IMR-90 (cell line): ENCODE data around the gene TAF4B.
"Not testable (repeated sequence)": the region's sequence is repeated elsewhere in the genome, so short reads cannot be mapped to it uniquely, and the experiment has no call there.

Source experiments
- CEBPB ChIP-seq: IDR thresholded peaks from 2 replicates; pipeline ENCODE4 v1.6.1; 2012; ENCODE audit warnings: low read depth, low read length, improper control_type of control experiment
- CHD1 ChIP-seq: IDR thresholded peaks from 2 replicates; pipeline ENCODE4 v1.6.1; 2012; ENCODE audit warnings: low read depth, low read length, improper control_type of control experiment
- CTCF ChIP-seq: conservative IDR thresholded peaks from 2 replicates; pipeline ENCODE4 v1.5.1; 2012; ENCODE audit warnings: mild to moderate bottlenecking, low read depth, low read length, improper control_type of control experiment
- ELK1 ChIP-seq: fragments of 150-350 bp; IDR thresholded peaks from 2 replicates; pipeline ENCODE4 v1.6.1; 2016; ENCODE audit warnings: low read depth, mild to moderate bottlenecking, low read length, moderate library complexity, borderline replicate concordance
- FOS ChIP-seq: fragments of 150-350 bp; IDR thresholded peaks from 2 replicates; pipeline ENCODE4 v1.6.1; 2016; ENCODE audit warnings: low read depth, low read length
- MAFK ChIP-seq: IDR thresholded peaks from 2 replicates; pipeline ENCODE4 v1.6.1; 2012; ENCODE audit warnings: low read depth, low read length, improper control_type of control experiment
- MAZ ChIP-seq: IDR thresholded peaks from 2 replicates; pipeline ENCODE4 v1.6.1; 2012; ENCODE audit warnings: low read depth, mild to moderate bottlenecking, low read length, improper control_type of control experiment, moderate library complexity, borderline replicate concordance
- POLR2A ChIP-seq: IDR thresholded peaks from 2 replicates; pipeline ENCODE4 v1.6.1; 2012; ENCODE audit warnings: mild to moderate bottlenecking, low read depth, low read length
- RAD21 ChIP-seq: IDR thresholded peaks from 2 replicates; pipeline ENCODE4 v1.6.1; 2012; ENCODE audit warnings: low read length, improper control_type of control experiment
- RCOR1 ChIP-seq: IDR thresholded peaks from 2 replicates; pipeline ENCODE4 v1.6.1; 2012; ENCODE audit warnings: mild to moderate bottlenecking, low read length, improper control_type of control experiment; ENCODE audit not compliant: insufficient replicate concordance
- SMC3 ChIP-seq: fragments of 150-350 bp; IDR thresholded peaks from 2 replicates; pipeline ENCODE4 v1.6.1; 2016; ENCODE audit warnings: low read depth, mild to moderate bottlenecking, antibody characterized with exemption, low read length, moderate library complexity
- USF2 ChIP-seq: fragments of 150-350 bp; IDR thresholded peaks from 2 replicates; pipeline ENCODE4 v1.6.1; 2017; ENCODE audit warnings: mild to moderate bottlenecking, antibody characterized with exemption, low read length, low read depth

GRCh38 chr18:26254808-26255207, 28.6 kb downstream of the TAF4B start:
- TF ChIP-seq CTCF, USF2, POLR2A, FOS, RCOR1, CEBPB, RAD21, CHD1, SMC3, ELK1, MAZ, MAFK: not testable (repeated sequence)
